ENCODE measurements around the gene FAM83F.
"Not testable (repeated sequence)": the region's sequence is repeated elsewhere in the genome, so short reads cannot be mapped to it uniquely, and the experiment has no call there.

The FAM83F gene
- total RNA-seq, result 0 to 1.3 (median 0.12) reads per million in 18 experiments

GRCh38 chr22:39994566-39995392 is at the start of gene FAM83F:
TSS of gene FAM83F (plus strand) at chr22:39994954. CDS start at chr22:39995043, 89 bp downstream.
- peak; percentile 21 to 43 for DNase-seq

GRCh38 chr22:39946126-39946502 is 48.6 kb upstream of the FAM83F start:
- DNase-seq, result no peak

- DNase-seq, result peak; percentile 43 to 50
Measured at GRCh38 chr22:39946503-39947219, 48.1 kb upstream of the FAM83F start.

- DNase-seq, result no peak
Measured at GRCh38 chr22:39947220-39948216, 47.2 kb upstream of the FAM83F start.

GRCh38 chr22:39949964-39950737 is 44.6 kb upstream of the FAM83F start:
- DNase-seq, result peak in 1 of 2 donors; percentile 19

- not testable (repeated sequence) for DNase-seq
Measured at GRCh38 chr22:39951603-39952293, 43.0 kb upstream of the FAM83F start.

- DNase-seq, result no peak
Measured at GRCh38 chr22:39952347-39952746, 42.4 kb upstream of the FAM83F start.

GRCh38 chr22:39953101-39953500 is 41.7 kb upstream of the FAM83F start:
- DNase-seq, result no peak

- DNase-seq, result no peak
Measured at GRCh38 chr22:39954584-39955055, 40.1 kb upstream of the FAM83F start.

GRCh38 chr22:39955675-39956074 is 39.1 kb upstream of the FAM83F start:
- no peak for DNase-seq

- DNase-seq, result peak; percentile 63 to 79
Measured at GRCh38 chr22:39956932-39957664, 37.7 kb upstream of the FAM83F start.

GRCh38 chr22:39958009-39958711 is 36.6 kb upstream of the FAM83F start:
- DNase-seq, result no peak

GRCh38 chr22:39958949-39959639 is 35.7 kb upstream of the FAM83F start:
- DNase-seq, result no peak

GRCh38 chr22:39959640-39960447 is 34.9 kb upstream of the FAM83F start, which contains the start of gene TMA7B:
TSS of gene TMA7B (plus strand) at chr22:39960397. CDS start at chr22:39964375, 3,978 bp downstream.
- peak; percentile 40 to 67 for DNase-seq

- peak; percentile 74 to 83 for DNase-seq
Measured at GRCh38 chr22:39960791-39961746, 33.7 kb upstream of the FAM83F start.

GRCh38 chr22:39962071-39962470 is 32.7 kb upstream of the FAM83F start:
- no peak for DNase-seq

GRCh38 chr22:39965748-39966147 is 29.0 kb upstream of the FAM83F start:
- DNase-seq, result no peak
